ENCODE results near the gene LAMA5. TPM values are rescaled to one million over a fixed set of nuclear protein-coding genes. Genes with fewer than 3 reads are reported as not detected.

LAMA5 gene
- polyA plus RNA-seq, 2 of the 4 experiments (the other 2 are of a cell fraction) = 20.4 to 196 TPM

GRCh38 chr20:62413896-62414481 lies 46.9 kb upstream of the LAMA5 start:
- no peak overlapping the region for H3K4me3 ChIP-seq
- 64% methylated on average over 15 of the region's 22 CpGs for WGBS (ENCODE audit: missing lambda C conversion rate)
- DNase-seq (ENCODE audit: low read depth in 1 of 2, low spot score in 1 of 2) (peak; percentile 46 to 47), ATAC-seq (peak; percentile 45 to 80; a peak in 4 of 6 replicates), FAIRE-seq (no peak)
- H3K9me3 ChIP-seq = no peaks in the 10 kb centered on the region
- peaks cover 9% of the 10 kb centered on the region; the same call in 1 of the 3 replicates for H3K4me1 ChIP-seq
- H3K27ac ChIP-seq = no peak overlapping the region
- ChIA-PET CTCF (interaction anchor here (0.5 to 3.4 kb wide), 8 partner anchors 13 to 394 kb away, joined by 3 to 11 read pairs (median 3); no protein-coding TSS in a partner anchor), POLR2A (no interaction called here)
- H3K4me2 ChIP-seq = no peak overlapping the region
- TF ChIP-seq FOSL2 (IDR thresholded peaks at IDR 0.05) (no peak), FOSL2 (CRISPR knock-in tag; IDR thresholded peaks at IDR 0.05) (no peak), ZFP36 (IDR thresholded peaks at IDR 0.05; ENCODE audit: borderline replicate concordance, partially characterized antibody) (no peak), CTCF (IDR thresholded peaks at IDR 0.05) (peak; percentile 26), RCOR1 (IDR thresholded peaks at IDR 0.05; ENCODE audit: low read depth, low read length) (no peak), HOXB13 (CRISPR knock-in tag; IDR thresholded peaks at IDR 0.05; ENCODE audit: low read depth) (no peak), RARB (CRISPR knock-in tag; IDR thresholded peaks at IDR 0.05) (no peak), NFE2L2 (conservative IDR thresholded peaks at IDR 0.05; ENCODE audit: low read length) (no peak), ZNF302 (CRISPR knock-in tag; IDR thresholded peaks at IDR 0.05) (no peak)

GRCh38 chr20:62413025-62413570 lies 46.0 kb upstream of the LAMA5 start:
- CTCF ChIA-PET = interaction anchor here (1.2 to 3.4 kb wide), 4 partner anchors 14 to 204 kb away, joined by 3 to 11 read pairs (median 4); no protein-coding TSS in a partner anchor
- ATAC-seq = no peak
- no peaks in the 10 kb centered on the region for H3K9me3 ChIP-seq
- no peak for TF ChIP-seq FOXS1 (CRISPR knock-in tag; IDR thresholded peaks at IDR 0.05)
- no peak for TF ChIP-seq EHF (CRISPR knock-in tag; IDR thresholded peaks at IDR 0.05)
- TF ChIP-seq E2F6 (IDR thresholded peaks at IDR 0.05; ENCODE audit: borderline replicate concordance, low read depth) = no peak
- TF ChIP-seq RAD21 (conservative IDR thresholded peaks at IDR 0.05 in 1 of 2, IDR thresholded peaks at IDR 0.05 in 1 of 2) = no peak
- TF ChIP-seq POLR2A (IDR thresholded peaks at IDR 0.05; ENCODE audit: low read length) = no peak
- TF ChIP-seq MYC (IDR thresholded peaks at IDR 0.05; ENCODE audit: borderline replicate concordance, low read length) = no peak
- TF ChIP-seq USF2 (IDR thresholded peaks at IDR 0.05) = no peak
- no peak for TF ChIP-seq NPAS2 (CRISPR knock-in tag; IDR thresholded peaks at IDR 0.05; ENCODE audit: borderline replicate concordance)
- TF ChIP-seq CHD2 (IDR thresholded peaks at IDR 0.05; ENCODE audit: low read length, partially characterized antibody) = no peak
- TF ChIP-seq KDM5A (IDR thresholded peaks at IDR 0.05) = no peak
- TF ChIP-seq RARB (CRISPR knock-in tag; IDR thresholded peaks at IDR 0.05) = no peak
- no peak for TF ChIP-seq CEBPB (IDR thresholded peaks at IDR 0.05)
- POLR2A ChIA-PET = no interaction called here
- H3K27ac ChIP-seq = no peak overlapping the region
- DNase-seq (ENCODE audit: low read depth in 1 of 2, low spot score in 1 of 2) = no peak
- no peak overlapping the region for H3K4me2 ChIP-seq
- no peak overlapping the region for H3K4me3 ChIP-seq
- FAIRE-seq = no peak
- peaks cover 9% of the 10 kb centered on the region; the same call in 1 of the 3 replicates for H3K4me1 ChIP-seq
- WGBS (ENCODE audit: missing lambda C conversion rate) = 79% methylated on average over 7 of the region's 11 CpGs

All from A549 (cell line).